Type B pancreatic cell (in vitro differentiated cells): ENCODE measurements around the gene BLOC1S3. TPM values are rescaled to one million over a fixed set of nuclear protein-coding genes. Genes with fewer than 3 reads are reported as not detected.

Experiments used
- DNase-seq: peaks from one replicate; pipeline ENCODE4 v3.0.0; 2021; ENCODE audit warnings: mixed read lengths; ENCODE audit not compliant: unreplicated experiment; ENCODE audit errors: extremely low spot score
- H3K27ac Mint-ChIP-seq: 2 replicates; pipeline ENCODE4 v1.8.0; 2021; ENCODE audit warnings: mild to moderate bottlenecking, mixed read lengths
- H3K27me3 Mint-ChIP-seq: 2 replicates; pipeline ENCODE4 v1.8.0; 2021; ENCODE audit warnings: mixed read lengths
- H3K36me3 Mint-ChIP-seq: 2 replicates; pipeline ENCODE4 v1.8.0; 2021; ENCODE audit warnings: mixed read lengths
- H3K4me1 Mint-ChIP-seq: one replicate; pipeline ENCODE4 v1.8.0; 2021; ENCODE audit warnings: mixed read lengths; ENCODE audit not compliant: unreplicated experiment
- H3K4me3 Mint-ChIP-seq: 2 replicates; pipeline ENCODE4 v1.8.0; 2021; ENCODE audit warnings: mild to moderate bottlenecking, mixed read lengths
- H3K9me3 Mint-ChIP-seq: 2 replicates; pipeline ENCODE4 v1.8.0; 2021; ENCODE audit warnings: mixed read lengths
- CTCF ChIP-seq: fragments of 200-600 bp; sonication (generic); conservative IDR thresholded peaks from 2 replicates; pipeline ENCODE4 v1.5.0; 2021; ENCODE audit warnings: antibody characterized with exemption, mild to moderate bottlenecking
- total RNA-seq: library from RNA; stranded (reverse); gene quantifications from 2 replicates; pipeline ENCODE4 v1.2.1, GENCODE V29; 2021; ENCODE audit warnings: low replicate concordance

Gene BLOC1S3
- total RNA-seq, 1 donor from 2014 or later: 10.2 TPM

GRCh38 chr19:45215391-45216191 is 37.0 kb downstream of the BLOC1S3 start:
- no peak overlapping the region for H3K27ac Mint-ChIP-seq
- H3K9me3 Mint-ChIP-seq: no peaks in the 10 kb centered on the region
- DNase-seq: no peak
- TF ChIP-seq CTCF: no peak
- H3K36me3 Mint-ChIP-seq: no peaks in the 10 kb centered on the region
- peak overlapping the region; percentile 62 for H3K4me3 Mint-ChIP-seq
- H3K27me3 Mint-ChIP-seq: peaks cover 60% of the 10 kb centered on the region
- peaks cover 29% of the 10 kb centered on the region for H3K4me1 Mint-ChIP-seq

GRCh38 chr19:45216667-45217066 is 38.1 kb downstream of the BLOC1S3 start:
- H3K27me3 Mint-ChIP-seq: peaks cover 67% of the 10 kb centered on the region
- no peak for TF ChIP-seq CTCF
- H3K36me3 Mint-ChIP-seq: no peaks in the 10 kb centered on the region
- H3K4me3 Mint-ChIP-seq: peak overlapping the region; percentile 41
- H3K4me1 Mint-ChIP-seq: peaks cover 25% of the 10 kb centered on the region
- no peak for DNase-seq
- H3K27ac Mint-ChIP-seq: no peak overlapping the region
- no peaks in the 10 kb centered on the region for H3K9me3 Mint-ChIP-seq

GRCh38 chr19:45217193-45217956 is 38.8 kb downstream of the BLOC1S3 start:
- peaks cover 23% of the 10 kb centered on the region for H3K4me1 Mint-ChIP-seq
- no peak for TF ChIP-seq CTCF
- H3K27ac Mint-ChIP-seq: no peak overlapping the region
- H3K4me3 Mint-ChIP-seq: peak overlapping the region; percentile 41
- H3K9me3 Mint-ChIP-seq: no peaks in the 10 kb centered on the region
- no peak for DNase-seq
- no peaks in the 10 kb centered on the region for H3K36me3 Mint-ChIP-seq
- H3K27me3 Mint-ChIP-seq: peaks cover 74% of the 10 kb centered on the region

GRCh38 chr19:45217957-45218334 is 39.4 kb downstream of the BLOC1S3 start:
- no peak for DNase-seq
- no peak overlapping the region for H3K27ac Mint-ChIP-seq
- TF ChIP-seq CTCF: no peak
- peaks cover 23% of the 10 kb centered on the region for H3K4me1 Mint-ChIP-seq
- no peaks in the 10 kb centered on the region for H3K9me3 Mint-ChIP-seq
- H3K36me3 Mint-ChIP-seq: no peaks in the 10 kb centered on the region
- no peak overlapping the region for H3K4me3 Mint-ChIP-seq
- peaks cover 80% of the 10 kb centered on the region for H3K27me3 Mint-ChIP-seq

- Mint-ChIP-seq H3K4me3 (no peak overlapping the region), H3K27me3 (peaks cover 79% of the 10 kb centered on the region), H3K36me3 (no peaks in the 10 kb centered on the region)
Measured at GRCh38 chr19:45218426-45218825, 39.8 kb downstream of the BLOC1S3 start.

More at GRCh38 chr19:45218426-45218825, 39.8 kb downstream of the BLOC1S3 start:
- no peaks in the 10 kb centered on the region for H3K9me3 Mint-ChIP-seq
- peaks cover 23% of the 10 kb centered on the region for H3K4me1 Mint-ChIP-seq
- no peak for DNase-seq
- H3K27ac Mint-ChIP-seq: no peak overlapping the region
- TF ChIP-seq CTCF: no peak
